NCI-H187 (cell line): Measurements from ENCODE around the gene SHPK.
A peak's percentile ranks its signal among the peaks of the same experiment; 100 is the strongest.
"Not testable (repeated sequence)": the region's sequence is repeated elsewhere in the genome, so short reads cannot be mapped to it uniquely, and the experiment has no call there.

ENCODE experiments used
- DNase-seq, 2 experiments: peaks; one replicate each; lab custom pipeline; 2025; lab: John Stamatoyannopoulos, UW

The SHPK gene

GRCh38 chr17:3589784-3590183 is 46.3 kb downstream of the SHPK start:
- no peak for DNase-seq

- no peak for DNase-seq
These were observed 50.2 kb downstream of the SHPK start for GRCh38 chr17:3585826-3586225.

- peak in 1 of 2 experiments; percentile 28 for DNase-seq
These were observed 52.6 kb downstream of the SHPK start for GRCh38 chr17:3583456-3583855.

- peak; percentile 44 to 83 for DNase-seq
These were observed 53.1 kb downstream of the SHPK start for GRCh38 chr17:3582915-3583314.

- not testable (repeated sequence) for DNase-seq
These were observed 57.4 kb downstream of the SHPK start for GRCh38 chr17:3578667-3579066.

GRCh38 chr17:3576970-3577369 is 59.1 kb downstream of the SHPK start:
- no peak for DNase-seq

GRCh38 chr17:3575511-3575910 is 60.5 kb downstream of the SHPK start:
- no peak for DNase-seq

GRCh38 chr17:3574231-3574630 is 61.8 kb downstream of the SHPK start:
- DNase-seq, result no peak

- no peak for DNase-seq
These were observed 62.6 kb downstream of the SHPK start for GRCh38 chr17:3573246-3574100.

- no peak for DNase-seq
These were observed 63.8 kb downstream of the SHPK start for GRCh38 chr17:3572231-3572630.

GRCh38 chr17:3571043-3571900 is 64.8 kb downstream of the SHPK start:
- peak; percentile 46 to 86 for DNase-seq

- no peak for DNase-seq
These were observed 66.4 kb downstream of the SHPK start for GRCh38 chr17:3569534-3570137.

- DNase-seq, result no peak
These were observed 69.5 kb downstream of the SHPK start for GRCh38 chr17:3566551-3566950.

GRCh38 chr17:3565143-3565542 is 70.9 kb downstream of the SHPK start:
- DNase-seq, result no peak

GRCh38 chr17:3564241-3564640 is 71.8 kb downstream of the SHPK start:
- not testable (repeated sequence) for DNase-seq

- no peak for DNase-seq
These were observed 76.8 kb downstream of the SHPK start for GRCh38 chr17:3559270-3559645.

- no peak for DNase-seq
These were observed 77.3 kb downstream of the SHPK start for GRCh38 chr17:3558603-3559269.
